HEK293T (cell line): ENCODE measurements around the gene EPHB6.

Experiments
- CTCF ChIA-PET: fragments of 350-600 bp; formaldehyde crosslinking; extraction: SDS; loops from one replicate; lab custom pipeline; 2021; ENCODE audit warnings: antibody characterized with exemption, inconsistent platforms; lab: Yijun Ruan, JAX
- POLR2A ChIA-PET: fragments of 350-600 bp; formaldehyde crosslinking; extraction: SDS; loops from one replicate; lab custom pipeline; 2020; ENCODE audit warnings: antibody characterized with exemption, inconsistent platforms; lab: Yijun Ruan, JAX
- DNase-seq: peaks from one replicate; pipeline ENCODE4 v3.0.0; 2012; ENCODE audit warnings: mixed read lengths; ENCODE audit errors: extremely low spot score
- ARNT ChIP-seq: fragments of 450-650 bp; IDR thresholded peaks from 2 replicates; pipeline ENCODE4 v1.6.1; 2017; ENCODE audit warnings: mild to moderate bottlenecking
- BHLHE40 ChIP-seq: fragments of 450-650 bp; IDR thresholded peaks from 2 replicates; pipeline ENCODE4 v1.6.1; 2016; ENCODE audit warnings: mild to moderate bottlenecking, moderate library complexity, borderline replicate concordance
- CTBP1 ChIP-seq: fragments of 450-650 bp; IDR thresholded peaks from 2 replicates; pipeline ENCODE4 v1.6.1; 2016; ENCODE audit warnings: borderline replicate concordance
- ELF4 ChIP-seq: fragments of 450-650 bp; IDR thresholded peaks from 2 replicates; pipeline ENCODE4 v1.6.1; 2017; ENCODE audit warnings: antibody characterized with exemption
- FOXA1 ChIP-seq: fragments of 450-650 bp; IDR thresholded peaks from 2 replicates; pipeline ENCODE4 v1.6.1; 2016; ENCODE audit warnings: mild to moderate bottlenecking
- FOXK2 ChIP-seq: fragments of 450-650 bp; IDR thresholded peaks from 2 replicates; pipeline ENCODE4 v1.6.1; 2016; ENCODE audit warnings: mild to moderate bottlenecking
- FOXM1 ChIP-seq: fragments of 450-650 bp; IDR thresholded peaks from 2 replicates; pipeline ENCODE4 v1.6.1; 2017; ENCODE audit warnings: mild to moderate bottlenecking, borderline replicate concordance
- HDGF ChIP-seq: fragments of 450-650 bp; IDR thresholded peaks from 2 replicates; pipeline ENCODE4 v1.6.1; 2017; ENCODE audit warnings: antibody characterized with exemption, borderline replicate concordance
- L3MBTL2 ChIP-seq: fragments of 450-650 bp; conservative IDR thresholded peaks from 2 replicates; pipeline ENCODE4 v1.6.1; 2016; ENCODE audit warnings: mild to moderate bottlenecking
- LEF1 ChIP-seq: fragments of 450-650 bp; IDR thresholded peaks from 2 replicates; pipeline ENCODE4 v1.6.1; 2017; ENCODE audit warnings: mild to moderate bottlenecking, borderline replicate concordance
- NFRKB ChIP-seq: fragments of 450-650 bp; IDR thresholded peaks from 2 replicates; pipeline ENCODE4 v1.6.1; 2016; ENCODE audit warnings: mild to moderate bottlenecking, moderate library complexity
- SP1 ChIP-seq: fragments of 450-650 bp; IDR thresholded peaks from 2 replicates; pipeline ENCODE4 v1.6.1; 2017
- SUZ12 ChIP-seq: fragments of 450-650 bp; IDR thresholded peaks from 2 replicates; pipeline ENCODE4 v1.6.1; 2016; ENCODE audit warnings: mild to moderate bottlenecking
- TARDBP ChIP-seq: fragments of 450-650 bp; IDR thresholded peaks from 2 replicates; pipeline ENCODE4 v1.6.1; 2016
- ZNF384 ChIP-seq: fragments of 450-650 bp; IDR thresholded peaks from 2 replicates; pipeline ENCODE4 v1.6.1; 2016
- TF ChIP-seq, protein P1 (sequence below): fragments of 450-650 bp; IDR thresholded peaks from 2 replicates; pipeline ENCODE4 v1.6.1; 2016

Gene EPHB6

DNA sequence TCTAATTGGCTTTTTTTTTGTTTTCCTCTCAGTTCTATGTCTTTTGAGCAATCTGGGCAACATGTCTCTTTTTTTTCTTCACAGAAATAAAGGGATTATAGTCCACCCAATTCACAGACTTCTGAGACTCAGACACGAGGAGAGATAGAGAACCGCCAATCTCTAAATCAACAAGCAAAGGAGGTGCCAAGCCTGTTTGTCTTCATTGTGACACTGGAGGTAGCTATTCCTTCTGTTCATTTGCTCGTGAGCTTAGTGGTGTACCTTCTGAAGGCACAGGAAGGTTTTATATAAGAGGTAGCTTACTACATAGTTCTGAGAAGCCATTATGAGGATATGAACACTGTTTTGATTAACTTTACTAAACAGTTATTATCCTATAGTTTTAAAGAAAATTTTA is 6.1 kb downstream of the EPHB6 start:
- POLR2A ChIA-PET: no interaction called here
- CTCF ChIA-PET: interaction anchor here (1.3 to 1.8 kb wide), 2 partner anchors 9 to 12 kb away, joined by 3 to 5 read pairs; no protein-coding TSS in a partner anchor
- TF ChIP-seq, protein P1, sequence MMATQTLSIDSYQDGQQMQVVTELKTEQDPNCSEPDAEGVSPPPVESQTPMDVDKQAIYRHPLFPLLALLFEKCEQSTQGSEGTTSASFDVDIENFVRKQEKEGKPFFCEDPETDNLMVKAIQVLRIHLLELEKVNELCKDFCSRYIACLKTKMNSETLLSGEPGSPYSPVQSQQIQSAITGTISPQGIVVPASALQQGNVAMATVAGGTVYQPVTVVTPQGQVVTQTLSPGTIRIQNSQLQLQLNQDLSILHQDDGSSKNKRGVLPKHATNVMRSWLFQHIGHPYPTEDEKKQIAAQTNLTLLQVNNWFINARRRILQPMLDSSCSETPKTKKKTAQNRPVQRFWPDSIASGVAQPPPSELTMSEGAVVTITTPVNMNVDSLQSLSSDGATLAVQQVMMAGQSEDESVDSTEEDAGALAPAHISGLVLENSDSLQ: no peak
- TF ChIP-seq HDGF (no peak), L3MBTL2 (no peak), BHLHE40 (no peak), FOXM1 (no peak), SP1 (no peak), CTBP1 (no peak), FOXA1 (no peak), ARNT (no peak), FOXK2 (no peak), LEF1 (no peak), SUZ12 (no peak), ZNF384 (no peak), TARDBP (no peak), NFRKB (no peak), ELF4 (no peak)
- no peak for DNase-seq

DNA sequence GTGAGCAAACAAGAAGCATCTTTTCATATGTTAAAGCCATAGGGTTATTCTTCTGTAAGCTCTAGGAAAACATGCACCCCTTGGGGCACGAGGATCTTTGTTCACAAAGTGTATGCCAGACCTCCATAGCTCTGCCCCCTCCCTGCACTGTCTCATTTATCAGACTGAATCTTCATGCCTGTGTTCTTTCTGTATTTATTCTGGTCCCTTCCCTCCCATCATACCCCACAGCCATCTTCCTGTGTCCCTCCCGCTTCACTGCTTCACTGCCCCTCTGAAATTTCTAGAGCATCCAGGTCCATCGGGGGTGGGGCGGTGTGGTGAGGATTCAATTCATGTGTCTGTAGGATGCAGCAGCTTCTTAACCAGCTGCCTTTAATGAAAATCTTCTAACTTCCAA is 7.5 kb downstream of the EPHB6 start:
- POLR2A ChIA-PET: no interaction called here
- CTCF ChIA-PET: interaction anchor here (1.1 kb wide), 1 partner anchor 353 kb away, joined by 3 read pairs; no protein-coding TSS in a partner anchor
- no peak for TF ChIP-seq FOXA1
- no peak for TF ChIP-seq HDGF
- TF ChIP-seq CTBP1: no peak
- no peak for TF ChIP-seq ELF4
- TF ChIP-seq FOXM1: no peak
- TF ChIP-seq SUZ12: no peak
- TF ChIP-seq LEF1: no peak
- no peak for TF ChIP-seq BHLHE40
- TF ChIP-seq, protein P1: no peak
- TF ChIP-seq SP1: no peak
- no peak for TF ChIP-seq TARDBP
- TF ChIP-seq ARNT: no peak
- TF ChIP-seq ZNF384: no peak
- TF ChIP-seq FOXK2: no peak
- TF ChIP-seq NFRKB: no peak
- no peak for TF ChIP-seq L3MBTL2
- DNase-seq: no peak

DNA sequence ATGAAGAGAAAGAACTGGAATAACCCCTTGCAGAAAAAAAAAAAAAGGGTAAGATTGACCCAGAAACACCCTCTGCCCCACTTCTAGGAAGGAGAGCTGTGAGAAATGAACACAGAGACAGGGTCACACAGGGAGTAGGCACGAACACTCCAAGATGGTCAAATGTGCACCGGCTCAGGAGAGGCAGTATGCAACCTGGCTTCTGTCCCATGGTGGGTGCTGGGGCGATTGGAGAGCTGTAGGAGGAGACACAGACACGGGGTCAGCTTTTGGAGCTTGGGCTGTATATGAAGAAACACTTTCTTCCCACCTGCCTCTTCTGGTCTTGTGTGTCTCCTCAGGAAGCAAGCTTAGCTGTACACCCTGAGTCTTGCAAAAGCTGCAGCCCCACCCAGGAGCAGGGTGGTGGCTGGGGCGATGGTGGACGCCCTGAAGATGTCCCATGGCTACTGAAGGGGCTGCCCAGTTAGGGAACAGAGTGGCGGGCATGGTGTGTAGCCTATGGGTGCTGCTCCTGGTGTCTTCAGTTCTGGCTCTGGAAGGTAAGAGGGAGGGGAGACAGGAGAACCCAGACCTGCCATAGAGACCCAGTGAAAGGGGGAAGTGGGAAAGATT is 8.0 kb downstream of the EPHB6 start:
- ChIA-PET CTCF (interaction anchor here (0.6 kb wide), 1 partner anchor 17 kb away, joined by 3 read pairs; no protein-coding TSS in a partner anchor), POLR2A (no interaction called here)
- TF ChIP-seq FOXM1 (no peak), TARDBP (no peak), FOXK2 (no peak), ZNF384 (no peak), LEF1 (no peak), FOXA1 (no peak), SUZ12 (no peak), HDGF (no peak), CTBP1 (no peak), L3MBTL2 (no peak)
- no peak for DNase-seq

DNA sequence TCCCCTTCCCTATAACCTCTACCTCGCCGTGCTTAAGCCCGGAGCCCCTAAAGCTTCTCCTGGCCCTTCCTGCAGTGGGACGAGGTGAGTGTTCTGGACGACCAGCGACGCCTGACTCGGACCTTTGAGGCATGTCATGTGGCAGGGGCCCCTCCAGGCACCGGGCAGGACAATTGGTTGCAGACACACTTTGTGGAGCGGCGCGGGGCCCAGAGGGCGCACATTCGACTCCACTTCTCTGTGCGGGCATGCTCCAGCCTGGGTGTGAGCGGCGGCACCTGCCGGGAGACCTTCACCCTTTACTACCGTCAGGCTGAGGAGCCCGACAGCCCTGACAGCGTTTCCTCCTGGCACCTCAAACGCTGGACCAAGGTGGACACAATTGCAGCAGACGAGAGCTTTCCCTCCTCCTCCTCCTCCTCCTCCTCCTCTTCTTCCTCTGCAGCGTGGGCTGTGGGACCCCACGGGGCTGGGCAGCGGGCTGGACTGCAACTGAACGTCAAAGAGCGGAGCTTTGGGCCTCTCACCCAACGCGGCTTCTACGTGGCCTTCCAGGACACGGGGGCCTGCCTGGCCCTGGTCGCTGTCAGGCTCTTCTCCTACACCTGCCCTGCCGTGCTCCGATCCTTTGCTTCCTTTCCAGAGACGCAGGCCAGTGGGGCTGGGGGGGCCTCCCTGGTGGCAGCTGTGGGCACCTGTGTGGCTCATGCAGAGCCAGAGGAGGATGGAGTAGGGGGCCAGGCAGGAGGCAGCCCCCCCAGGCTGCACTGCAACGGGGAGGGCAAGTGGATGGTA is 9.2 kb downstream of the EPHB6 start:
- CTCF ChIA-PET: interaction anchor here (0.6 to 2.9 kb wide), 2 partner anchors 9 to 16 kb away, joined by 3 to 13 read pairs; no protein-coding TSS in a partner anchor
- no peak for DNase-seq
- POLR2A ChIA-PET: no interaction called here
- no peak for TF ChIP-seq BHLHE40
- no peak for TF ChIP-seq ZNF384
- no peak for TF ChIP-seq TARDBP
- no peak for TF ChIP-seq L3MBTL2

DNA sequence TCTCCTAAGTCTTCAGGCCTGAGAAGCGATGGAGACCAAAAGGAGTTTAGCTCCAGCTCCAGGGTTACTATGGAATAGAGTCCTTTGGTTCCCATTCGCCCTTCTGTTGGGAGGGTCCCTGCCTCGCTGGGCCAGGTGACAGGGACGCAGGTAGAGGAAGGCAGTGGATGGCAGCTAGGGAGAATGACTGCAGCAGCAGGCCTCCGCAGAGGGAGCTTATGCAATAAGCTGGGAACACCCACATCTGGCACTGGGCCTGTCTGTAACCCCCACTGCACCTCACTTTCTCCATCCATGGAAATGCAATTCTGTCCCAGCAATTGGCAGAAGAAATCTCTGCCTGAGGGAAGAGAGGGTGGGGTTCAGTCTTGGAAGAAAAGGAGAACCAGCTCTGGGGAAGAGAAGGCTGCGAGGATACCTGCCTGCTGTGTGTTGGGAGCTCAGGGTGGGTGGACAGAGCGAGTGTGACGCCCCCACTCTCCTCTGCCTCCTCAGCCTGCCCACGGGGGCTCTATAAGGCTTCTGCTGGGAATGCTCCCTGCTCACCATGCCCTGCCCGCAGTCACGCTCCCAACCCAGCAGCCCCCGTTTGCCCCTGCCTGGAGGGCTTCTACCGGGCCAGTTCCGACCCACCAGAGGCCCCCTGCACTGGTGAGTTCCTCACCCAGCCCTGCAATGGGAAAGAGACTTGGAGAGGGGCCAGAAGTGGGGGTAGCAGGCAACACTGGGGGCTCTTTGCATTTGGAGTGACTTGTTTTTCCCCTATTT is 10.3 kb downstream of the EPHB6 start:
- ChIA-PET POLR2A (no interaction called here), CTCF (interaction anchor here (0.6 to 2.9 kb wide), 2 partner anchors 8 to 15 kb away, joined by 3 to 13 read pairs; no protein-coding TSS in a partner anchor)
- TF ChIP-seq FOXK2 (no peak), BHLHE40 (no peak), ELF4 (no peak), FOXA1 (no peak), HDGF (no peak), FOXM1 (no peak), TARDBP (no peak), NFRKB (no peak), LEF1 (no peak), SUZ12 (no peak), ARNT (no peak), CTBP1 (no peak), L3MBTL2 (no peak)
- TF ChIP-seq, protein P1: no peak
- no peak for DNase-seq
